ENCODE results near the gene PKP3.

GRCh38 chr11:450809-451451, 56.9 kb downstream of the PKP3 start:
- peak; percentile 26 for TF ChIP-seq CTCF (IDR thresholded peaks at IDR 0.05; ENCODE audit: low read depth, low read length)
- peak; percentile 92 for TF ChIP-seq MAX (IDR thresholded peaks at IDR 0.05; ENCODE audit: low read depth, low read length)

Data from NB4 (cell line).